C4-2B (cell line): ENCODE measurements around the gene HRH4.

Experiments
- CTCF ChIP-seq: fragments of 450-650 bp; conservative IDR thresholded peaks from 2 replicates; pipeline ENCODE4 v1.5.1; 2017; ENCODE audit warnings: mild to moderate bottlenecking
- ZFX ChIP-seq: fragments of 450-650 bp; IDR thresholded peaks from 2 replicates; pipeline ENCODE4 v1.6.1; 2017

GRCh38 chr18:24500766-24501165, 40.3 kb downstream of the HRH4 start:
- TF ChIP-seq ZFX: no peak
- no peak for TF ChIP-seq CTCF
